Type B pancreatic cell (in vitro differentiated cells): ENCODE measurements around the gene ZNF3. TPM values are rescaled to one million over a fixed set of nuclear protein-coding genes. Genes with fewer than 3 reads are reported as not detected.

Experiments
- DNase-seq: peaks from one replicate; pipeline ENCODE4 v3.0.0; 2021; ENCODE audit warnings: mixed read lengths; ENCODE audit not compliant: unreplicated experiment; ENCODE audit errors: extremely low spot score
- H3K27ac Mint-ChIP-seq: 2 replicates; pipeline ENCODE4 v1.8.0; 2021; ENCODE audit warnings: mild to moderate bottlenecking, mixed read lengths
- H3K27me3 Mint-ChIP-seq: 2 replicates; pipeline ENCODE4 v1.8.0; 2021; ENCODE audit warnings: mixed read lengths
- H3K36me3 Mint-ChIP-seq: 2 replicates; pipeline ENCODE4 v1.8.0; 2021; ENCODE audit warnings: mixed read lengths
- H3K4me1 Mint-ChIP-seq: one replicate; pipeline ENCODE4 v1.8.0; 2021; ENCODE audit warnings: mixed read lengths; ENCODE audit not compliant: unreplicated experiment
- H3K4me3 Mint-ChIP-seq: 2 replicates; pipeline ENCODE4 v1.8.0; 2021; ENCODE audit warnings: mild to moderate bottlenecking, mixed read lengths
- H3K9me3 Mint-ChIP-seq: 2 replicates; pipeline ENCODE4 v1.8.0; 2021; ENCODE audit warnings: mixed read lengths
- CTCF ChIP-seq: fragments of 200-600 bp; sonication (generic); conservative IDR thresholded peaks from 2 replicates; pipeline ENCODE4 v1.5.0; 2021; ENCODE audit warnings: antibody characterized with exemption, mild to moderate bottlenecking
- total RNA-seq: library from RNA; stranded (reverse); gene quantifications from 2 replicates; pipeline ENCODE4 v1.2.1, GENCODE V29; 2021; ENCODE audit warnings: low replicate concordance

The ZNF3 gene
- total RNA-seq, 1 donor from 2014 or later, result 66.6 TPM

DNA sequence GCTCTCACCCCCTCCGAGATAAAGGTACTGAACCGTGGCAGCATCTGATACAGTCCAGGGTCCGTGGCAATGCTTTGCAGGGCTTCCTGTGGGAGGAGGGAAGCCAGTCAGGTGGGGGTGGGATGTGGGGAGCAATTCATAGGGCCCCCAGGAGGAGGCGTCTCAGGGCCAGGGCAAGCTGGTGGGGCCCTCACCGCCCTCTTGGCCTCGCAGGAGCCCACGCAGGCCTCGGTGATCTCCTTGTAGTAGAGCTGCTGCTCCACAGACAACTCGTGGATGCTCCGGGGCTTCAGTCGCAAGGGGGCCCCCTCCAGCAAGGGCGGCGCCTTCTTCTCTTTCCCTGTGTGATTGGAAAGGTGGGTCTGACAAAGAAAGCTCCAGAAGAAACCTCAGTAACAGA is 30.4 kb upstream of the ZNF3 start:
- no peak for DNase-seq
- peaks cover 12% of the 10 kb centered on the region for H3K36me3 Mint-ChIP-seq
- no peaks in the 10 kb centered on the region for H3K9me3 Mint-ChIP-seq
- H3K4me1 Mint-ChIP-seq, result no peaks in the 10 kb centered on the region
- H3K4me3 Mint-ChIP-seq, result no peak overlapping the region
- H3K27me3 Mint-ChIP-seq, result no peaks in the 10 kb centered on the region
- TF ChIP-seq CTCF, result no peak
- H3K27ac Mint-ChIP-seq, result no peak overlapping the region

GRCh38 chr7:100111156-100111555 is 29.6 kb upstream of the ZNF3 start:
- Mint-ChIP-seq H3K4me1 (no peaks in the 10 kb centered on the region), H3K27me3 (no peaks in the 10 kb centered on the region), H3K9me3 (no peaks in the 10 kb centered on the region), H3K36me3 (peaks cover 11% of the 10 kb centered on the region), H3K27ac (no peak overlapping the region), H3K4me3 (no peak overlapping the region)
- DNase-seq, result no peak
- no peak for TF ChIP-seq CTCF

DNA sequence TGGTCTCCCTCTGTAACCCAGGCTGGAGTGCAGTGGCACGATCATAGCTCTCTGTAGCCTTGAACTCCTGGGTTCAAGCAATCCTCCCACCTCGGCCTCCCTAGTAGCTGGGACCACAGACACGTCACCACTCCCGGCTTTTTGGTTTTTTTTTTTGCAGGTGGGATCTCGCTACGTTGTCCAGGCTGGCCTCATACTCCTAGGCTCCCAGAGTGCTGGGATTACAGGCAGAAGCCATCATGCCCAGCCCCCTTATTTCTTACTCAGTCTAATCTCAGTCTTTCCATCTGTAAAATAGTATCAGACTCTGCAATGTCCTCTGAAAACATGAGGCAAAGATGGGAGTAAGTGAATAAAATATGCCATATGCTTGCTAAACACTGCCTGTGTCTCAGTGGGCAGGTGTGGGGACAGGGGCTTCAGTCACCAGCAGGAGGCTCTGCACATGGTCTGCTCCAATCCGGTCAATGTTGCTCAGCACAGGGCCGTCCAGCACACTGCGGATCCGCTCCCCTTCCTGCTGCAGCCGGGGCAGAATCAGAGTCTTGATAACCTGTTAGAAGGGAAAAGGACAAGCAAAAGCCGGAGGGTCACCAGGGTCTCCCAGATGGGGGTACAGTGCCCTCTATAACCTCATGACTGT is 28.1 kb upstream of the ZNF3 start:
- Mint-ChIP-seq H3K4me3 (no peak overlapping the region), H3K4me1 (no peaks in the 10 kb centered on the region), H3K9me3 (no peaks in the 10 kb centered on the region), H3K27ac (no peak overlapping the region), H3K27me3 (no peaks in the 10 kb centered on the region), H3K36me3 (peaks cover 7% of the 10 kb centered on the region)
- DNase-seq, result no peak
- TF ChIP-seq CTCF, result peak; percentile 26

GRCh38 chr7:100107890-100108289 is 26.4 kb upstream of the ZNF3 start:
- no peaks in the 10 kb centered on the region for H3K9me3 Mint-ChIP-seq
- no peak for DNase-seq
- TF ChIP-seq CTCF, result no peak
- peaks cover 7% of the 10 kb centered on the region for H3K36me3 Mint-ChIP-seq
- no peaks in the 10 kb centered on the region for H3K27me3 Mint-ChIP-seq
- no peak overlapping the region for H3K4me3 Mint-ChIP-seq
- H3K4me1 Mint-ChIP-seq, result peaks cover 4% of the 10 kb centered on the region
- H3K27ac Mint-ChIP-seq, result no peak overlapping the region

DNA sequence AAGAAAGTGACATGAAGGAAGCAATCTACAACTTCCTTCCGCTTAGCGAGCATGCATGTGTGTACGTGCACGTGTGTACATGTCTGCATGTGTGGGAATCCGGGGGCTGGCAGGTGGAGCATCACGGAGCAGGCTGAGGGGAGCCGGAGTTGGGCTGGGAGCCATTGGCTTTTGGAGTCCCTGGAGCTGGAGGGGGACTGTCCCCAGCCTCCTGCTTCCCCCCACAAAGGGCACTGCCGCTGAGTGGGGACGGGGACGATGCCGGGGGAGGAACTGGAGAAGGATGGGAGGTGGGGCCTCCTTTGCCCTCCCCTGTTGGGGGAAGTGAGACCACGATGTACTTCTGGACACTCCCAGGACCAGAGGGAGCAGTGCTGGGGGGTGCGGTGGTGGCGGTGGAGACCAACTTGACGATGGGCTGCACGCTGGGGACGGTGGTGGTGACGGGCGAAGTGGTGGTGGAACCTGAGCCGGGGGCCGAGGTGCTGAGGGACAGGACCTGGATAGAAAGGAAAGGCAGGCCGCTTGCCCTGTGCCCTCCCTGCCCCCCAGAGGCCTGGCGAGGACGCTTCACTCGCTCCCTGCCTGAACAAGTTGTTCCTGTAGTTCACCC is 25.7 kb upstream of the ZNF3 start:
- no peaks in the 10 kb centered on the region for H3K27me3 Mint-ChIP-seq
- no peak overlapping the region for H3K4me3 Mint-ChIP-seq
- H3K4me1 Mint-ChIP-seq, result peaks cover 8% of the 10 kb centered on the region
- H3K27ac Mint-ChIP-seq, result no peak overlapping the region
- no peak for TF ChIP-seq CTCF
- H3K9me3 Mint-ChIP-seq, result no peaks in the 10 kb centered on the region
- no peak for DNase-seq
- H3K36me3 Mint-ChIP-seq, result peaks cover 7% of the 10 kb centered on the region
